GM11168 (cell line): Measurements from ENCODE around the gene GNG2.

Experiments
- in situ Hi-C: fragments of 300-500 bp; cut with MboI; formaldehyde crosslinking; loops from one replicate; pipeline ENCODE4 v1.12.0; 2022; ENCODE audit warnings: low sequenced_read_pairs; ENCODE audit not compliant: unreplicated experiment

Gene GNG2

GRCh38 chr14:51860164-51860824, at the start of gene GNG2:
Gene GNG2, plus strand, starts transcription at chr14:51860612. Its CDS starts 90,067 bp downstream, at chr14:51950679.
- in situ Hi-C loops = loop anchor here (10.0 kb wide), 1 partner anchor 115 kb away; no protein-coding TSS in a partner anchor

- in situ Hi-C loops = no loop called here
These were observed 48.7 kb upstream of the GNG2 start for GRCh38 chr14:51811706-51812105.

- in situ Hi-C loops = no loop called here
These were observed 44.4 kb upstream of the GNG2 start for GRCh38 chr14:51816031-51816430.

- in situ Hi-C loops = no loop called here
These were observed 43.1 kb upstream of the GNG2 start for GRCh38 chr14:51817326-51817725.

GRCh38 chr14:51818748-51819380, 41.5 kb upstream of the GNG2 start:
- in situ Hi-C loops = no loop called here

- in situ Hi-C loops = no loop called here
These were observed 38.6 kb upstream of the GNG2 start for GRCh38 chr14:51821822-51822221.

GRCh38 chr14:51822499-51822898, 37.9 kb upstream of the GNG2 start:
- in situ Hi-C loops = no loop called here

GRCh38 chr14:51823706-51824105, 36.7 kb upstream of the GNG2 start:
- in situ Hi-C loops = no loop called here

GRCh38 chr14:51824191-51824590, 36.2 kb upstream of the GNG2 start:
- in situ Hi-C loops = no loop called here

- in situ Hi-C loops = no loop called here
These were observed 34.5 kb upstream of the GNG2 start for GRCh38 chr14:51825926-51826325.

GRCh38 chr14:51828017-51828797, 32.2 kb upstream of the GNG2 start:
- in situ Hi-C loops = no loop called here

- in situ Hi-C loops = loop anchor here (10.0 kb wide), 1 partner anchor 141 kb away; no protein-coding TSS in a partner anchor
These were observed 26.2 kb upstream of the GNG2 start for GRCh38 chr14:51834240-51834639.

GRCh38 chr14:51836417-51836816, 24.0 kb upstream of the GNG2 start:
- in situ Hi-C loops = loop anchor here (10.0 kb wide), 1 partner anchor 138 kb away; no protein-coding TSS in a partner anchor

GRCh38 chr14:51844081-51844881, 16.1 kb upstream of the GNG2 start:
- in situ Hi-C loops = no loop called here

GRCh38 chr14:51845811-51846210, 14.6 kb upstream of the GNG2 start:
- in situ Hi-C loops = no loop called here

- in situ Hi-C loops = no loop called here
These were observed 13.6 kb upstream of the GNG2 start for GRCh38 chr14:51846631-51847488.

GRCh38 chr14:51847489-51847796, 13.0 kb upstream of the GNG2 start:
- in situ Hi-C loops = no loop called here

GRCh38 chr14:51848120-51848519, 12.3 kb upstream of the GNG2 start:
- in situ Hi-C loops = no loop called here

GRCh38 chr14:51849097-51849496, 11.3 kb upstream of the GNG2 start:
- in situ Hi-C loops = no loop called here

- in situ Hi-C loops = no loop called here
These were observed 9.8 kb upstream of the GNG2 start for GRCh38 chr14:51850651-51851050.
